B cell (primary cell): ENCODE results near the gene MID1.

ENCODE experiments used
- CTCF ChIP-seq: fragments of 200-600 bp; IDR thresholded peaks from one replicate; pipeline ENCODE4 v1.8.0; 2022; ENCODE audit warnings: antibody characterized with exemption, mild to moderate bottlenecking
- EZH2 ChIP-seq: IDR thresholded peaks from 2 replicates; pipeline ENCODE4 v1.6.1; 2012; ENCODE audit warnings: borderline replicate concordance, low read depth, mild to moderate bottlenecking, moderate library complexity, low read length; ENCODE audit not compliant: insufficient read depth, poor library complexity, severe bottlenecking

- TF ChIP-seq EZH2 (no peak), CTCF (no peak)
Observed at GRCh38 chrX:10484683-10485247, 135.6 kb downstream of the MID1 start.
